Measurements from ENCODE around the gene TSPAN1.

GRCh38 chr1:46130606-46131005, 44.3 kb upstream of the TSPAN1 start:
- no peak for TF ChIP-seq CTCF (IDR thresholded peaks at IDR 0.05)
- TF ChIP-seq POLR2A (IDR thresholded peaks at IDR 0.05) = no peak
